Measurements from ENCODE around the gene LRFN3. TPM values are rescaled to one million over a fixed set of nuclear protein-coding genes. Genes with fewer than 3 reads are reported as not detected.

The LRFN3 gene
- total and polyA plus RNA-seq, 2 of the 13 experiments (the other 11 are each of a cell fraction or from before 2014, with no cell fraction given), result 0.74 to 1.6 TPM

GRCh38 chr19:35942235-35942634, 6.1 kb downstream of the LRFN3 start (continued):
- TF ChIP-seq ZNF800 (CRISPR knock-in tag; IDR thresholded peaks at IDR 0.05), result no peak
- TF ChIP-seq ZBTB44 (CRISPR knock-in tag; IDR thresholded peaks at IDR 0.05), result no peak
- peak; percentile 45 for TF ChIP-seq GATAD2A (CRISPR knock-in tag; IDR thresholded peaks at IDR 0.05)
- TF ChIP-seq ZNF839 (CRISPR knock-in tag; IDR thresholded peaks at IDR 0.05; ENCODE audit: borderline replicate concordance), result no peak
- peak; percentile 55; the same call in 1 of the 2 replicates for TF ChIP-seq HDAC1 (CRISPR knock-in tag; IDR thresholded peaks at IDR 0.05)
- no peak for TF ChIP-seq ZNF101 (CRISPR knock-in tag; IDR thresholded peaks at IDR 0.05; ENCODE audit: borderline replicate concordance, low read depth)
- peak; percentile 38 for TF ChIP-seq TEAD3 (CRISPR knock-in tag; optimal IDR thresholded peaks at IDR 0.05; ENCODE audit: borderline replicate concordance)
- no peak for TF ChIP-seq ZBED4 (CRISPR knock-in tag; IDR thresholded peaks at IDR 0.05; ENCODE audit: borderline replicate concordance)
- TF ChIP-seq SALL1 (CRISPR knock-in tag; IDR thresholded peaks at IDR 0.05), result peak; percentile 67
- peak; percentile 95 for TF ChIP-seq HNF4A (CRISPR knock-in tag; IDR thresholded peaks at IDR 0.05)
- no peak for TF ChIP-seq FOXP4 (CRISPR knock-in tag; IDR thresholded peaks at IDR 0.05)
- peak; percentile 45; the same call in 1 of the 2 replicates for TF ChIP-seq TBX2 (CRISPR knock-in tag; IDR thresholded peaks at IDR 0.05; ENCODE audit: borderline replicate concordance)
- no peak for TF ChIP-seq ZSCAN31 (CRISPR knock-in tag; IDR thresholded peaks at IDR 0.05; ENCODE audit: low read depth)
- TF ChIP-seq RAD51 (IDR thresholded peaks at IDR 0.05; ENCODE audit: borderline replicate concordance), result no peak
- no peak for TF ChIP-seq NFKB2 (CRISPR knock-in tag; IDR thresholded peaks at IDR 0.05; ENCODE audit: borderline replicate concordance)
- TF ChIP-seq ZNF616 (CRISPR knock-in tag; IDR thresholded peaks at IDR 0.05; ENCODE audit: low read depth), result 0 out of 2 replicates have a peak, but pooled peaks have one; percentile 57
- TF ChIP-seq MLLT10 (CRISPR knock-in tag; IDR thresholded peaks at IDR 0.05), result no peak
- no peak for TF ChIP-seq ELK4 (CRISPR knock-in tag; IDR thresholded peaks at IDR 0.05; ENCODE audit: borderline replicate concordance)

Data from HepG2 (cell line).